HG03060 (cell line): ENCODE data around the gene GOSR1.
"Not testable (repeated sequence)": the region's sequence is repeated elsewhere in the genome, so short reads cannot be mapped to it uniquely, and the experiment has no call there.

Experiments
- ATAC-seq: cut with Tn5 transposase; IDR thresholded peaks from one replicate; pipeline ENCODE4 v1.9.1; 2021; ENCODE audit warnings: low read depth, moderate number of reproducible peaks; ENCODE audit not compliant: unreplicated experiment

Gene GOSR1

DNA sequence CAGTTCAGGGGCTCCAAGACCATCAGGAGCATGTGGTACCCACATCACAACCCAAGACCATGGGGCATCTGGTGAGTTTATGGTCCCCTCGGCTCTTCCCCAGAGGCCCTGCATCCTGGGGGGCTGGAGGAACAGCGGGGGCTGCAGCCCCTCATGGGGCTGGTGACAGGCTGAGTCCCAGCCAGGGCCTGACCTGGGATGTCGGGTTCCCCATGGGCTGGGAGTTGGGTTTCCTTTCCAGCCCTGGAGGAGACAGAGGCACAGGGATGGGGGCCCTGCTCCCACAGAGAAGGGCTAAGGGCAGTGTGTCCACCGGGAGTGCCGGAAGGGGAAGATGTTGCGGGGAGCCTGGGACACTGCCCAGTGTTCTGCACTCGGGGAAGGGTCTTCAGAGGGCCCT, 82.4 kb downstream of the GOSR1 start:
- no peak for ATAC-seq

DNA sequence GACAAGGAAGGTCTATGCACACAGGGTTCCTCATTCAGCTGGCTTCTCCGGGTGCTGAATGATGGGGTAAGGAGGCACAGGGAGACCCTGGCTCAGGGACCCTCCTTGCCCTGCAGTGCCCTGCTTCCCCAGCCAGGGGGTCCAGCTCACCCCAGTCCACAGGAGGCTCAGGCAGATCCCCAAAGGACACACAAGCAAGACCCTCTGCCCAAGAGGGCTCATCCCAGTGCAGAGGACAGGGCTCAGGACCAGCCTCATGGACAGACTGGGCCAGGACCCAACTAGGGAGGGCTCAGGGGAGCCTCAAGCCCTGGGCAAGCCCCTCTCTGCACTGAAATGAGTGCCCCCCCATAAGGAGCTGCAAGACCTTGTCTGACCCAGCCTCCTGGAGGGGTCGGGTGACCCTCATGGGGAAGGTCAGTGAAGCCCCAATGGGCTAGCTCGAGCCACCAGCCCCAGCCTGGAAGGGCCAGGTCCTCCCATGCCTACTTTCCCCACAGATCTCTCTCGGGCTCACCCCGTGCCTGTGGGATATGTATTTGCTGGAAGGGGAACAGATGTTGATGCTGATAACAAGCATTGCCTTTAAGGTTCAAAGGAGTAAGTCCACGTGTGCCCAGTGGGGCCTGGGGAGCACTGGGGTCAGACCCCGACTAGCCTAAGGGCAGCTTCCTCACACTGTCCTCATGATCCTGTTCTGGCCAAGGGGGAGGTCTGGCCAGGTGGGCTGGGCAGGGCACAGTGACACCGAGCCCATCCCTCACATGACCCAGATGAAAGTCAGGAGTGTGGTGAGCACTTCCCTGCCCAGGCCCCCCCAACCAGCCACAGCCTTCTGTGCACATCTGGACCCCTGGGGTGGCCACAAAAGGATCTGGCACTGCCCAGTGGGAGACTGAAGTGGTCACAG, 83.2 kb downstream of the GOSR1 start:
- not testable (repeated sequence) for ATAC-seq

DNA sequence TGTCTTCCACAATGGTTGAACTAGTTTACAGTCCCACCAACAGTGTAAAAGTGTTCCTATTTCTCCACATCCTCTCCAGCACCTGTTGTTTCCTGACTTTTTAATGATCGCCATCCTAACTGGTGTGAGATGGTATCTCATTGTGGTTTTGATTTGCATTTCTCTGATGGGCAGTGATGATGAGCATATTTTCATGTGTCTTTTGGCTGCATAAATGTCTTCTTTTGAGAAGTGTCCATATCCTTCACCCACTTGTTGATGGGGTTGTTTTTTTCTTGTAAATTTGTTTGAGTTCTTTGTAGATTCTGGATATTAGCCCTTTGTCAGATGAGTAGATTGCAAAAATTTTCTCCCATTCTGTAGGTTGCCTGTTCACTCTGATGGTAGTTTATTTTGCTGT, 84.6 kb downstream of the GOSR1 start:
- not testable (repeated sequence) for ATAC-seq

DNA sequence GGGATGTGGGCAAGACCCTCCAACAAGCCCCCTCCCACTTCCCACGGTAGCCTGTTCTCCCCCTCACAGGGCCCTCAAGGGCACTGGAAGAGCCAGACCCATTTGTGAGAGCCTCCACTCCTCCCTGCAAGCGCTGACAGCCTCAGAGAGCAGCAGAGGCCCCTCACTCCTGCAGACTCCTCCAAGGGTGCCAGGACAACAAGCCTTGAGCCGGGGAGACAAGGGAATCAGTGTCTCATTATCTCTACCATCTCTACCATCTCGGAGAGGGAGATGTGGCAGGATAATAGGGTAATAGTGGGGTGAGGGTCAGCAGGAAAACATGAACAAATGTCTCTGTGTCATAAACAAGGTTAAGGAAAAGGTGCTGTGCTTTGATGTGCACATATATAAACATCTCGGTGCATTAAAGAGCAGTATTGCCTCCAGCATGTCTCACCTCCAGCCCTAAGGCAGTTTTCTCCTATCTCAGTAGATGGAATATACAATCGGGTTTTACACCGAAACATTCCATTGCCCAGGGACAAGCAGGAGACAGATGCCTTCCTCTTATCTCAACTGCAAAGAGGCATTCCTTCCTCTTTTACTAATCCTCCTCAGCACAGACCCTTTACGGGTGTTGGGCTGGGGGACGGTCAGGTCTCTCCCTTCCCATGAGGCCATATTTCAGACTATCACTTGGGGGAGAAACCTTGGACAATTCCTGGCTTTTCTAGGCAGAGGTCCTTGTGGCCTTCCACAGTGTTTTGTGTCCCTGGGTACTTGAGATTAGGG, 86.1 kb downstream of the GOSR1 start:
- not testable (repeated sequence) for ATAC-seq

DNA sequence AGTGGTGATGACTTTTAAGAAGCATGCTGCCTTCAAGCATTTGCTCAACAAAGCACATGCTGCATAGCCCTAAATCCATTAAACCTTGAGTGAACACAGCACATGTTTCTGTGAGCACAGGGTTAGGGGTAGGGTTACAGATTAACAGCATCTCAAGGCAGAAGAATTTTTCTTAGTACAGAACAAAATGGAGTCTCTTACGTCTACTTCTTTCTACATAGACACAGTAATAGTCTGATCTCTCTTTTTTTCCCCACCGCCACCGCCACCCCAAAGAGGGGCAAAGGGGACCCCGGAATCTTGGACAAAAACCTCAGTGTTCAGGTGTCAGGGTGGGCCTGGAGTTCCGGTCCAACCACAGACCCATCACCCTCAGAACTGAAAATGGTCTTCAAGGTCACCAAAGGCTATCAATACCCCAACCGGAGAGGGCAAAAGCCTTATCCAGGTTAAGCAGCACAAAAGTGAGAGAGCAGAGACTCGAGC, 86.7 kb downstream of the GOSR1 start:
- ATAC-seq = not testable (repeated sequence)

DNA sequence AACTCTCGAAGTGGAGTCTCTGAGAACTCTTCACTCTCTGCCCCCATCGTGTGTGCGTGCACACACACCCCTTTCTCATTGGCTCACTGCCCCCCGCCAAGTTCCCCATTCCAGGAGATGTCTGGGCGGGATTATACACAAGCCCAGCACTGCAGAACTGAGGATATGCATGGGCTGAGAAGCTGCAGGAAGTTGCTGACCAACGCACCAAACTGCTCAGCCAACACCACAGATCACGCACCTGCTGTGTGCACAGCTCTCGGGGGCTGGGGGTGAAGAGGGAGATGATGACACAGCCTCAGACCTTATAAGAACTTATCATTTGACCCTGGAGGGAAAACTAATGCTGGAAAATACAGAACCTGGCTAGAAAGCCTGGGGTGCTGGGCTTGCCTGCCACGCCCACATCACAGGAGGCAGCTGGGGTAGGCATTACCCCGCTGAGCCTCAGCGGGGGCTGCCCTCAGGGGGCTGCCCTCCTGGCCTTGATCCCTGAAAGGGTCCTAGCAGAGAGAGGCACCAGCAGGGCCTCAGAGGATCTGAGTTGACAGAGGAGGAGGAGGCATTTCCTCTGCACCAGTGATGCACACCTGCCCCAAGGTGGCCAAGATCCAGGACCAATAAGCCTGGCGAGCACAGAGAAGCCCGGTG, 87.3 kb downstream of the GOSR1 start:
- not testable (repeated sequence) for ATAC-seq

DNA sequence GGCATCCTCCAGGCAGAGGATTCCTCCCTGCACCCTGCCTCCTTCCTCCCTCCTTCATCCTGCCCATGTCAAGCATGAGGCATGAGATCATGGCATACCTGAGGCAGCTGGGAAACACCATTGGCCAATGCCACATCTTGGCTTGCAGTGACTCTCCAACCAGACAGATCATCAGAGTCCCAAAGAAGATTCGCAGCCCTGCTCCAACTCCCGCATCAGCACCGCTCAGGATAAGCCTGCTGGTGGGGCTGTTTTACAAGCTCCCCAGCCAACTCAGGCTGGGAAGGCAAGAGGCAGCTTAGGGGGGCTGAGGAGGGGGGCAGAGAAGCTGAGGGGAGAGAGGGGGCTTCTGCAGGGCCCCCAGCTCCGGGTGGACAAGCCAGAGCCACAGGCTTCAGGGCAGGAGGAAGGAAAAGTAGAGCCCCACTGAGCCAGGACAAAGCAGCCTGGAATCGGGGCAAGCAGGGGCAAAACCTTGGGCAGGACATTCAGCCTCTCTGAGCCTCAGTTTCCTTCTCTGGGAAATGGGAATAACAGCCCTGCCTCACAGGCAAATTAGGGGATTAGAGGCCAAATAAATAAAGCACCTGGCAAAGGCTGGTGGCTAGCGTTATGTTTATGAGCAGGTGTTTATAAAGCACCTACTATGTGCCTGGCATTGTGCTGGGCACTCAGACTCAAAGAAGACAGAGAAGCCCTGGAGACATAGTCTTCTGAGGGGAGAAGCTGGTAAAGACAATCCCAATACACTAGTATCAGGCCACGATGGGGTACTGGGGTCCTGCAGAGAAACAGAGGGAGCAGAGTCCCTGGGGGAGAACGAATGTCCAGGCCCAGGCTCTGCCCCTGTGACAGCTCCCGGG, 88.1 kb downstream of the GOSR1 start:
- ATAC-seq = no peak

DNA sequence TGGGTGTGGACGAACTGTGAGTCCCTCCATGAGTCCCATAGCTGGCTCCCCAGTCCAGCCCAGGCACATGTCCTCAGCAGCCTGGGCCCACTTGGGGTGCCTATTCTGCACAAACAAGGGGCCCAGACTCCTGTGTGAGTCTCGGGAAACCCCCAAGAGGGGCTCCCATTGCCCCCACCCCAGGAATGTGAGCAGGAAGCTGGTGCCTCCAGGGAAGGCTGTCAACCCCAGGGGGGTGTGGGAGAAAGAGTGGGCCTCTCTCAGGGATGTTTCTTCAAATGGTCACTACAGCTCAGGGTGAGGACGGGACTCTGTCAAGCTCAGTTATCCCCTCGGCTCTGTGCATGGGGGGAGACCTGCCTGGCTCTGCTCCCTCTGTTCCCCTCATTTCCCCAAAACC, 88.9 kb downstream of the GOSR1 start:
- ATAC-seq = not testable (repeated sequence)

GRCh38 chr17:30566516-30567225, 89.5 kb downstream of the GOSR1 start:
- not testable (repeated sequence) for ATAC-seq

DNA sequence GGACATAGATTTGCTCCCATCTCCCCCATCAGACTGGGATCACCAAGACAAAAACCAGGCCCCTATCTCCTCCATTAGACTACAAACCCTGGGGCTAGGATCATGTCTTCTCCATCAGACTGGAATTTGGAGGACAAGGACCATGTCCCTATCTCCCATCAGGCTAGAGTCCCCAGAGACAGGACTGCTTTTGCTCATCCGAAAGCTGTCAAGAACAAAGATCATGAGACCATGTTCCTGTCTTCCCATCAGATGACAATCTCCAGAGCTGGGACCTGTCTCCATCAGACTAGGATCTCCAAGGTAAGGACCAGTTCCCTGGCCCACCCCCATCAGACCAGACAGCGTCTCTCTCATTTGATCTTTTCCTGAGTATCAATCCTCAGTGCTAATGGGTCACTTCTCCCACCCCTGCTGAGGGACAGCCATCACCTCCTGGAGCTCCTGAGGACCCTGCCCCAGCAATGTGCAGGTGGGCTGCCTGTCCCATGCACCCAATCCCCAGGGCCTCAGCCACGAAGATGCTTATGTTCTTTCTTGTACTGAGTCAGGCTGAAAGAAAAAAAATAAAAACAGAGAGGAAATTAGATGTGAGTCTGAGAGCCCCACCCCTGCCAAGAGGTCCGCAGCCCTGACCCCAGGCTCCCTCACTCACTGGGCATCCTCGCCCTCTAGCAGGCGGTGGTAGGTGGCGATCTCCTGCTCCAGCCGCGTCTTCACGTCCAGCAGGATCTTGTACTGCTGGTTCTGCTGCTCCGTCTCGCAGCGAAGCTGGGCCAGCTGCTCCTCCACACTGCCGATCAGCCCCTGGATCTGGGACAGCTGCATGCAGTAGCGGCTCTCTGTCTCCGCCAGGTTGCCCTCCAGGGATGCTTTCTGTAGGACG, 90.3 kb downstream of the GOSR1 start:
- ATAC-seq = no peak

GRCh38 chr17:30568117-30568430, 90.9 kb downstream of the GOSR1 start:
- no peak for ATAC-seq

- not testable (repeated sequence) for ATAC-seq
Observed at GRCh38 chr17:30569531-30570175, 92.4 kb downstream of the GOSR1 start.

GRCh38 chr17:30570191-30570590, 93.0 kb downstream of the GOSR1 start:
- ATAC-seq = no peak

GRCh38 chr17:30570596-30571265, 93.5 kb downstream of the GOSR1 start:
- no peak for ATAC-seq

- ATAC-seq = not testable (repeated sequence)
Observed at GRCh38 chr17:30571404-30571803, 94.2 kb downstream of the GOSR1 start.

GRCh38 chr17:30571921-30572320, 94.7 kb downstream of the GOSR1 start:
- ATAC-seq = no peak
